ENCODE results near the gene DDX10.

Gene DDX10

DNA sequence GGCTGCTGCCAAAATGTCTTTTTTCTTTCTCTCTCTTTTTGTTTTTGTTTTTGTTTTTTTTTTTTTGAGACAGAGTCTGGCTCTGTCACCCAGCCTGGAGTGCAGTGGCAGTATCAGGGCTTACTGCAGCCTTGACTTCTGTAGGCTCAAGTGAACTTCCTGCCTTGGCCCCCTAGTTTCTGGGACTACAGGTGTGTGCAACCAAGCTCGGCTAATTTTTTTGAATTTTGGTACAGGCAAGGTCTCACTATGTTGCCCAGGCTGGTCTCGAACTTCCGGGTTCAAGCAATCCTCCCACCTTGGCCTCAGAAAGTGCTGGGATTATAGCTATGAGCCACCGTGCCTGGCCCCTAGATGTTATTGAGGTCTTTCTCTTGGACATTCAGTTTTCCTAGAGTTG, 2.2 kb upstream of the DDX10 start:
- no peak for DNase-seq

- DNase-seq = no peak
Observed at GRCh38 chr11:108663154-108663877, 1.6 kb upstream of the DDX10 start.

GRCh38 chr11:108666373-108666772, 1.5 kb downstream of the DDX10 start:
- no peak for DNase-seq

DNA sequence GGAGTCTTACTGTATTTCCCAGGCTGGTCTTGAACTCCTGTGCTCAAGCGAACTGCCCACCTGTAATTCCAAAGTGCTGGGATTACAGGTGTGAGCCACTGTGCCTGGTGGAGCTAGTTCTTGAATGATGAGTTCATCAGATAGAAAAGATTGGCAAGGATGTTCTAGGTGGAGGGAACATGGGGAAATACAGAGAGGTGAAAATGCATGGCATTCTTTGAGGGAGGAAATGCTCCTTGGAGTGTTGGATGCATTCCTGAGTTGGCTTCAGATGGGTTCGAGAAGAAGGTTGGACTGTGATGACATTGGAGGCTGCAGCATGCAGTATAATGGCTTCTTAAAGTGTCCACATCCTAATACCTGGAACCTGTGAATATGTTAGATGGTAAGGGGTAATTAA, 4.4 kb downstream of the DDX10 start:
- no peak for DNase-seq

DNA sequence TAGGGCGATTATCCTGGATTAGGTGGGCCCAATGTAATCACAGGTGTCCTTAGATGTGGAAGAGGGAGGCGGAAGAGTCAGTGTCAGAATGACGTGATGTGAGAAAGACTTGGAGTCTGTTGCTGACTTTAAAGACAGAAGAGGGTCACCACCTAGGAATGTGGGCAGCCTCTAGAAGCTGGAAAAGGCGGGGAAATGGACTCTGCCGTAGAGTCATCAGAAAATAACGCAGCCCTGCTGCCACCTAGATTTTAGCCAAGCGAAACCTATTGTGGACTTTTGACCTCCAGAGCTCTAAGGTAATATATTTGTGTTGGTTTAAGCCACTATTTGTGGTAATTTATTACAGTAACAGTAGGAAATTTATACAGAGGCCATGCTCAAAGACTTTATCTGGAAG, 4.8 kb downstream of the DDX10 start:
- no peak for DNase-seq

- no peak for DNase-seq
Observed at GRCh38 chr11:108670451-108670850, 5.6 kb downstream of the DDX10 start.

DNA sequence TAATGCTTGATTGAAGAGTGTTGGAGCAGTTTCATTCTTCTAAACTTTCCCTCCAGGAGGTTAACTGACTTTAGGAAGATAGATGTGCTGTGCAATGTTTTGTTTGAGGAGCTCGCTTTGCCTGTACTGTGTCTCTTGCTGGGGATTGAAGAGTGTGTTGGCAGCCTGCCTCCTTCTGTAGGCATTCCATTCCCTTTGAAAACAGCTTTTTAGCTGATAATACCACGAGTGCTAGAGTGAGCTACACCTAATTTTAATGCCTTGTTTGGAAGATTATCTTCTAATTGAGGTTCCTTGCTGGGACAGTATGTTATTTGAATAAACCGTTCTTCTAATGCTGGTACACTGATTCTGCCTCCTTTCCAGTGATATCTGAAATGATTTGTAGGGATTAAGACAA, 7.2 kb downstream of the DDX10 start:
- DNase-seq = no peak

- DNase-seq = no peak
Observed at GRCh38 chr11:108672786-108673185, 7.9 kb downstream of the DDX10 start.

DNA sequence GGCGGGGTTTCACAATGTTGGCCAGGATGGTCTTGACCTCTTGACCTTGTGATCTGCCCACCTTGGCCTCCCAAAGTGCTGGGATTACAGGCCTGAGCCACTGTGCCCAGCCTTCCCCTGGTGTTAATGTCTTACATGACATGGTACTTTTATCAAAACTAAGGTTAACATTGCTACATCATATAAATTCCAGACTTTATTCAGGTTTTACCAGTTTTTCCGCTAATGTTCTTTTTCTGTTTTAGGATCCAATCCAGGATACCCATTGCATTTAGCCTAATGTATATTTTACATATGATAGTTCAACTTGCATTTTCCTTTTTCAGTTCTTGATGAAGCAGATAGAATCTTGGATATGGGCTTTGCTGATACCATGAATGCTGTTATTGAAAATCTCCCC, 14.2 kb downstream of the DDX10 start:
- DNase-seq = no peak

- DNase-seq = no peak
Observed at GRCh38 chr11:108680271-108680670, 15.4 kb downstream of the DDX10 start.

DNA sequence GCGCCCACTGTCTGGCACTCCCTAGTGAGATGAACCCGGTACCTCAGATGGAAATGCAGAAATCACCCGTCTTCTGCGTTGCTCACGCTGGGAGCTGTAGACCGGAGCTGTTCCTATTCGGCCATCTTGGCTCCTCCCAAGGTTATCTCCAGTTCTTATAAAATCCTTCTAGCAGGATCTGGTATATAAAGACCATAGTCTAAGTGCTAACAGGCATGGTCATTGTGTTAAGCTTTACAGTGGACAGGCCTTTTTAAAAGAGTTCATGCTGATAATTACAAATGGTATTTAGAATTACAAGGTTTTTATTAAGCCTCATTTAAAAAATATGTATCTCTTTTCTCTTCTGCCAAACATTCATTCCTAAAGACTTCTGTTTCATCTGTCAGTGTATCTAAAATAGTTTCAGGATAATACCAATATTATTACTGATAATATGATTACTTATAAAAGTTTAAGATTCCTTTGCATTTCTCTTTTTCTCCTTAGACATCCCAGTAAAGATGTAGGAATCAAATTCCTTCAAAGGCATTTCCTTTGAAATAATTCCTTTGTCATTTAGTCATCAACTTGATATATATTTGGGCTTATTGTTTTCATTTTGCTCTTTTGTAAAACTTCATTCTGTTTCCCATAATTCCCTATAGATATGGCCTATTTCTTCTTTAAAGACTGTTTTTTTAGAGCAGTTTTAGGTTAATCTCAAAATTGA, 20.7 kb downstream of the DDX10 start:
- no peak for DNase-seq

GRCh38 chr11:108693852-108694251, 29.0 kb downstream of the DDX10 start:
- no peak for DNase-seq

GRCh38 chr11:108694846-108695245, 30.0 kb downstream of the DDX10 start:
- DNase-seq = no peak

DNA sequence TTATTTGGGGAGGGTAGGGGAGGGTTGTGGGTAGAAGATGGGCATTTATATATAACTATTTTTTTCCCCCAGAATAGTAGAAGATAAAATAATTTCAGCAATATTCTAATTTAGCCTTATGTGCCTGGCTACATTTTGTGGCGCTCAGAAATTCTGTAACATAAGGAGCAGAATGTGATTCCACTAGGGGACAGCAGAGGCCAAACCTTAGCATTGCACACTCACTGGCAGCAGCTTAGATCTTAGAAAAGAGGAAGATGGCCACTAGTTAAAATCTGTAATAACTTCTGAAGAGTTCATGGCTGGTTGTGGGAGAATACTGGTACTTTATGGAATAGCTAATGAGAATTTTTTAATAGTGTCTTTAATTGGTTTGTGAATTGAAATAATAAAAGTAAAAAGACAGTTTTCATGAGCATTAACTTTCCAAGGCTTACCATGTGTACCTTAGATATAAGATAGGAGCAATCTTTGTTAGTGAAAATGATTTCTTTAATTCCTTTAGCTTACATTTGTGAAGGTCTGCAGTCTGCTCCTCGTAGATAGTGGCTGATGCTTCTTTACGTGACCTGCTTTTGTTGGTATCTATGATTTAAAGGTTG, 33.1 kb downstream of the DDX10 start:
- peak; percentile 56 for DNase-seq

- DNase-seq = no peak
Observed at GRCh38 chr11:108698844-108699642, 34.2 kb downstream of the DDX10 start.

- DNase-seq = no peak
Observed at GRCh38 chr11:108703916-108704315, 39.0 kb downstream of the DDX10 start.

DNA sequence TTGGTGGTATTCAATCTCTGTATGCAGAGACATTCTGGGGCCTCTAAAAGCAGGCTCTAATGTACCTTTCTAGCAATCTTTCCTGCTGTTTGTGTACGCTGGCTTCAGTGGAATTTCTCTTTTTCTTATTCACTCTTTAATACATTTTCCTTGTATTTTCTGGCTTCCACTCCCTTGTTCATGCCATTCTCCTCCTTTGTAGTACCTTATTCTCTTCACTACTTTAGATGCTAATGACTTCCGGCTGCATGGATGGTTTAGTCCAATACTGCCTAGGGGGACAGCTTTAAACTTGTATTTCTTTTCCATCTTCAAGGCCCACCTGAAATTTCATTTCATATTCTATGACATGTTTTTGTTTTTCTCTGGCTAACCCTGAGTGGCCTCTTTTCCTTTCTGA, 40.2 kb downstream of the DDX10 start:
- no peak for DNase-seq

GRCh38 chr11:108708173-108708572, 43.3 kb downstream of the DDX10 start:
- no peak for DNase-seq

GRCh38 chr11:108709741-108710140, 44.9 kb downstream of the DDX10 start:
- no peak for DNase-seq

DNA sequence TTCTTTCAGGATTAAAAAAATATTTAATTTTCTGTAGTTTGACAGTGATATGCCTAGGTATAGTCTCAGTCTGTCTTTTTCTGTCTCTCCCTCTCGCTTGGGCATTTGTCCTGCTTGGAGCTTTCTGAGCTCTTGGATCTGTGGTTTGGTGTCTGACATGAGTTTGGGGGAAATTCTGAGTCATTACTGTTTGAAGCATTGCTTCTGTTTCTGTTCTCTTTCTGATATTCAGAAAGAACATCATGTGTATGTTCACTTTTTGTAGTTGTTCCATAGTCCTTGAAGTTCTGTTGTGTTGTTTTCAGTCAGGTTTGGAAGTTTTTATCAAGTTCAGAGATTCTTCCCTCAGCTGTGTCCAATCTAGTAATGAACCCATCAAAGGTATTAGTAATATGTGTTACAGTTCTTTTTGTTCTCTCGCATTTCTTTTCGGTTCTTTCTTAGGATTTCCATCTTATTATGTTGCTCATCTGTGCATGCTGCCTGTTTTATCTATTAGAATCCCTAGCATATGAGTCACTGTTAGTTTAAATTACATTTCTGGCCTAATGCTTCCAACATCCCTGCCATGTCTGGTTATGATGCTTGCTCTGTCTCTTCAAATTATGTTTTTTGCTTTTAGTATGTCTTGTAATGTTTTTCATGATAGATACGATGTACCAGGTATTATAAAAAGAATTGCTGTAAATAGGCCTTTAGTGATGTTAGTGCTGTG, 48.4 kb downstream of the DDX10 start:
- DNase-seq = no peak

GRCh38 chr11:108715239-108715638, 50.4 kb downstream of the DDX10 start:
- no peak for DNase-seq

GRCh38 chr11:108718466-108718865, 53.6 kb downstream of the DDX10 start:
- DNase-seq = no peak
